UCSD-AML1 (cell line): ENCODE results near the gene CPEB4.

Source experiments
- DNase-seq: peaks from one replicate; lab custom pipeline; 2025; ENCODE audit not compliant: unreplicated experiment; lab: John Stamatoyannopoulos, UW

CPEB4 gene

DNA sequence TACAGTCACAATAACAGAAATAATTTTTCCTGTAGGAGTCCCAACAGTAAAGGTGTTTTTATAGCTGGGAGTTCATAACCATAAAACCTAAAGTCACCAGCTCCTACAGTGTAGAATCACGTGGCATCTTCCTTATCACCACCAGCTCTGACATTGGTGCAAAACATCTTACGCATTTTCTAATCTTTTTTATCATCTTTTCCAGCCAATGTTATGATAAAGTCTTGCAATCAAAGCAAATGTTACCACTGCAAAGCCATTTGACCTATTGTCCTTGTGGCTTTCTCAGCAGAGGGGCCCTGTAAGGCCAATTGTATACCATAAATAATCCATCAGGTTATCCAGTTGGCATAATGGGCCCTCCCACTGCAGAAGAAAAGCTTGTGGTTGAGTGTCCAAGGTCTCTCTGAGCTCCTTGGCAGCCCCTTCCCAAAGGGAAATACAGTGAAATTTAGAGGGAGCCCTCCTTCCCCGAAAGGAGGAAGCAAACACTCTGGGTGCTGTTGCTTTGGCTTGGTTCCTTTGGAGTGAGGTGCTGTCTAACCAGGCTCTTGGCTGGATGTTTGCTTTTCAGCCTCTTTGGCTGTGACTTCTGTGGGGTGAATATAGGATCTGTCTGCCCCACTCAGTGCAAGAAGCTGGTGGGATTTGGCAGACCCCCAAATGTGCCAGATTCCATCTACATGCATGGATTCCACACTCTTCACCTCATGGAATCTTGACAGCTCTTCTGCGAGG is 29.3 kb upstream of the CPEB4 start:
- DNase-seq = no peak

DNA sequence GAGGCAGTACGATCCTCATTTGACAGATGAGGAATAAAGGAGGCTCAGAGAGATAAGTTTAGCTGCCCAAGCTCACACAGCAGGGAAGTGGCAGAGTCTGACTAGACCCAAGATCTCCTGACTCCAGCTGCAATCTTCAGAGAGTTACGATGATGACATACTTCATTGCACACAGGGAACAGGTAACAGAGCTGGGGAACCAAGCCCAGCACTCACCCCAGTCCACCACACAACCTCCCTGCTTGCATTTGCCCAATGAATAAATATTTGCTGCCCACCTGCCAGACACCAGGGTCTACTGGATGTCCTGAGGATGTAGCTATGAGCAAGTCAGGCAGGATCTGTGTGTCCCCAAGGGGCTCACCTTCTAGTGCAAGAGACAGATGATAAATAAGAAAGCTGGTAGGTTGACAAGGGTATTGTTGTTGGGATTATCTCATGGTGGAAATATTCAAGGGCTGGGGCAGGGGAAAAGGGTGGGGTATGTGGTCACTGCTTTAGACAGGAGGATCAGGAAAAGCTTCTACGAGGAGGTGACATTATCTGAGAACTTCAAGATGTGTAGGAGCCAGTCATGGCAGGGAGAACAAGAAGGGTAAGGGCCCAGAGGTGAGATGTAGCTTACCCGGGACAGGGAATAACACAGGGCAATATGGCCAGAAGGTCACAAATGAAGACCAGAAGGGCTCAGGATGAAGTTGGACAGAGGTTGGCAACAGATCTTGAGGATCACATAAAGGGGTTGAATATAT is 28.6 kb upstream of the CPEB4 start:
- DNase-seq = no peak

DNA sequence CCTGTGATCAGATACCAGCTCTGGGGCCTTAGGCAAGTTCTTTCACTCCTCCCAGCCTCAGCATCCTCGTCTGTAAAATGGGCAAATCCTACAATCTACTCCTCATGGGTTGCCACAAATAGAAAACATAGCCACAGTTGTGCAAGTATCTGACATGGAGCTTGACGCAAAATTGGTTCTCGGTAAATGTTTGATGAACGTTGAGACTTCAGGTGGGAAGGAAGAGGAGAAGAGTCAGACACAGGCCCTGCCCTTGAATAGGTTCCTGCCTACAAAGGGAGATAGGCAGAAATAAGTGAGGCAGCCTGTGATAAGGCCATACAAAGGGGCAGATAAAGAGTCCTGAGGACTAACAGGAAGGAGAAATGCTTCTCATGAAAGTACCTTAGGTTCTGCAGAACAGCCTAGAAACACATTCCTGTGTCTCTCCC is 26.1 kb upstream of the CPEB4 start:
- DNase-seq = no peak

DNA sequence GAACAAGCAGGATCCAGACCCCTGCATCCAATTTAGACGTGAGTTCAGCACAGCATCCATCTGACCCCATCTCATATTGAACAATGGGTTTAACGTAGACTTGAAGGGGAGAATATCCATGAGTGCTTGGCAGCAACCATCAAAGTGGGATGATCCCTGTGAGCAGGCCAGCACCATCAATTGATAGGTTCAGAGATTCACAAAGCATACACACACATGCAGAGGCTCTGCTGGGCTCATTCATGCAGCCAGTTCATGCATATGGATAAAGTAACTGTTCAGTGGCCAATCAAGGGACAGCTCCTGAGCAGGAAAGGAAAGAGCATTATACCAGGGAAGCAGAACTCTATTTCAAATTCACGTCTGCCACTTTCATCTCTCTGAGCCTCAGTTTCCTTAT is 24.8 kb upstream of the CPEB4 start:
- no peak for DNase-seq

DNA sequence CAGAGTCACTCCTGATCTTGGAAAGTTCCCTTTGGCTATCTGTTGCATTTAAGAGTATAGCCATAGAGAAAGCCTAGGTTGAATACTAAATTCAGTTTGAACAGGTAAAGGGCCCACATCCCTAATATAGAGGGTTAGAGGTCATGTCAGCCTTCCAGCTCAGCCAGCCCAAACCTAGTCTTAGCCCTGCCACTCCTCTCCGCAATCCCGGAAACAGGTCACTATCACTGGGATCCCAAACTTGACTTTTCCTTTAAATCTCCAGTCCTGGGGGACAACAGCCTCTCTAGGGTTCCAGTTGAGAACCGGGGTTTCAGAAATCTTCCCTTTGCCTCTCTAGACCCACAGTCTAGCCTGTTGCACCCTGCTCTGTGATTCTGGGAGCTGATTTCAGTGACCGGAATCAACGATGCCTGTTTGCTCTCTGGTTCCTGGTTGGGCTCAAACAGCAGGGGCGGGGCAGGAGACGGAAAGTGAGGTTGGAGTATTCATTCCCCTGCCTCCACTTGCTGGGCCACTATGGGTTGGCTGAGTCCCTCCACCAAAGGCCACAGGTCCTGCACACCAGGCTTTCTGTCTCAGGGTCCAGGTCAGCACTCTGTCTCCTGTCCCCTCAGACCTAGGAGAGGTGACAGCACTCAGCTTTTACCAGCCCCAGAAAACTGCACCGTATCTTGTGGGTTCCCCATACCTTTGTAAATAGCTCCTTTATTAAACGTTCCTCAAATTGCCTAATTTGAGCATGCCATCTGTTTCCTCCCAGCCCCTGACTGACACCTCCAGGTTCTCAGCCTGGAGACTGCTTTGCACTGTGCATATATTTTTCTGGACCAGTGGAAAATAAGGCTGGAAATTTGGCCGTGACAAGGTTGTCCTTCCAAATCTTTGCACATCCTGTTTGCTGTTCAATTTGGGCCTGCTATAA is 23.8 kb upstream of the CPEB4 start:
- peak; percentile 61 for DNase-seq

DNA sequence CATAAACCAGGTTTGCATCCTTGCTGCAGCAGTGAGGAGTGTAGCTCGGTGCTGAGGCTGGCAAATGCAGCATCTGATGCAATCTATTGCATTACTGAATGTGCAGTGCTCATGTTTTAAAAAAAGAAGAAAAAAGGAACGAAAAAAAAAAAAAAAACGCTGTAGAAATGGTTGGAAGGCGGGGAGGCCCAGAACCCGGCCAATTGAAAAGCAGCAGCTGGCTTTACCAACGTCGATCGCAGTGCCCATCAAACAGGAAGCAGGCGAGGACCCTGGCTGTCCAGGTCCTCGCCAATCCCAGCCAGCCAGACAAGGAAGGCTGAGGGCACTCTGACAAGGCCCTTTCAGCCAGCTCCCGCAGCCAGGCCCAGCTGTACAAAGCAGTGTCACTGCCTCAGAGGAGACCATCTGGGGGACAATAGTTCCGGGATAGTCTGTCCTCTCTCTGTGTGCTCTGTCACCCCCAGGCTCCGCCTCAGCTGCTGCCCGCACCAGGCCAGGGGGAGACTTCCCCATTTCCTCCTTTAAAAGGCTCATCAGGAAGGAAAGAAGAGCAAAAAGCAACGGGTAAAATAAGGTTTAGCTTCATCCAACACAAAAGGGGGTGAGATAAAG is 21.8 kb upstream of the CPEB4 start:
- no peak for DNase-seq

DNA sequence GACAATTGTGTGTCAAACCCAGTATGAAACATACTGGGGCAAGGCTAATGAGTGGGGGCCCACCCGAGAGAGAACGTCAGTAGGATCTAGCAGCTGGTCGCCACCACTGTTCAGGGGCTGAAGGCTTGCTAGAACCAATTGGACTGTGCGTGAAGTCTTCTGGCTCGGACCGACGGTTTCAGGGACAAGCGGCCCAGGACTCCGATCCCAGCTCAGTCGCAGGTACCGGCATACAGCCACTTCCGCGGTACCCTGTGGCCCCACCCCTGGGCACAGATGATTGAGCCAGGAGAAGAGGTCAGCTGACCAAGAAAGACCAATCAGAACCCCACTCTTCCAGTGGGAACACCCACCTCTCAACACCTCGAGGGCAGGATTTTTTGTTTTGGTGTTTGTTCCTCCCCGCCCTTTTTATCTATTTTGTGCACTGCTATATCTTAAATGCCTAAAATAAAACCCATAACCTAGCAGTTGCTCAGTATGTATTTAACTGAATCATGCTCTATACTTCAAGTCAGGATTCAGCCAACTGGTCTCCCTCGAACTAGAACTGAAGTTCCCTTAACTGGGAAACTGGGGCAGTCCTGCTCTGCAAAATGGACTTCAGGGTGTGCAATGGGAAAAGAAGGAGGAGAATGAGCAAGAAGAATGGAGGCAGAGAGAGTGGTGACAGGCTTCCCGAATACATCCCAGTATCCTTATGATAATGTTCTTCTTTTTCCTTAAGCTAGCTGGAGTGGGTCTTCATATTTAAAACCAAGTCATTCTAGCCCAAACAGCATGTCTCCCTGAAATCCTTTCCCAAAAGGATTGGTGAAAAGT is 21.1 kb upstream of the CPEB4 start:
- DNase-seq = no peak

DNA sequence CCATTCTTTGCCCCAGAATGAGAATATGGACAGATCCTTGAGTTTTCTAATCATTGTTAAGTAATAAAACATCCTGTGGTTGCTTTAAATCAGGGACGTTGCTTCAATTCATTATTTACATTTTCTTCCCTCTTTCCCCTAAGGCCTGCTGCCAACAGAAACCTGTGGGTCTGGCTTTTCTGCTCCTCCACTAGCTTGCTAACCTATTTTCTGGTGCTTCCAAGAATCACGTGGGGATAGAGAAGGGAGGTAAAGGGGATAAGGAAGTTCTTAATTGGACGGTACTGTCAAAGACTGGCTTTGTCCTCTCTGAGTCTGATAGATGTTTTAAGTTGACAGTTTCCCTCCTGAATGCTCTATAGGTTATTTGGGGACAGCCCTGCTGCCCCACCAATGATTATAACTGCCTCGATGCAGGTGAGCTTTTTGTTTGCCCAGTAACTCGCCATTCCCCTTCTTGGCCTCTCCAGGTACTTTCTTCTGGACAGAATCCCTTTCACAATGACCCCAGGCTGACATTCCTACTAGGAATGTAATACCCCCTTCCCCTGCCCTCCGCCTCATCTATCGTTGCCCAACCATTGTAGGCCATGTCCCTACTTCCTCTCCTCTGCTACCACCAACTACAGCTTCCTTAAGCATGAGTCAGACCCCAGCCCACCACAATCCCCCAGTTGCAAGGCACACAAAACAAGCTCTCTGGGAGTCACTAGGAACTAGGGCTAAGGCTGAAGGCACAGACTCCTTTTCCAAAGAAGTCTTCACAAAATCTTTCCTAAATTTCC is 19.9 kb upstream of the CPEB4 start:
- no peak for DNase-seq

DNA sequence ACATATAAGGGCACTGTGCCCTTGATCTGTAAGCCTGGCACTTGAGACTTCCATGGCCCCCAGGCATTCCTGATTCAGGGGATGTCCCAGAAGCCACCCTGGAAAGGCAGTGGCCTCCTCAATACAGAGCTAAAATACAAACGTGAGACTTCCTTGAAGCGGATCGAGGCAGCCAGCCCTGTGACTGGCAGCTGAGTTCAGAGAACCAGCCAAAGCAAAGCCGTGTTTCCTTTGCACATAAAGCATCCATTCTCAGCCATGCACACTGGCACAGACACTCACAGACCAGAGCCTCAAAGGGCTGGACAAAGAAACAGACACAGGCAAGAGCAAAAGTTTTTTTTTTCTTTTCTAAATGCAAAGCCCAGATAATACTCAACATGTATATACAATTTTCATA is 18.8 kb upstream of the CPEB4 start:
- no peak for DNase-seq

DNA sequence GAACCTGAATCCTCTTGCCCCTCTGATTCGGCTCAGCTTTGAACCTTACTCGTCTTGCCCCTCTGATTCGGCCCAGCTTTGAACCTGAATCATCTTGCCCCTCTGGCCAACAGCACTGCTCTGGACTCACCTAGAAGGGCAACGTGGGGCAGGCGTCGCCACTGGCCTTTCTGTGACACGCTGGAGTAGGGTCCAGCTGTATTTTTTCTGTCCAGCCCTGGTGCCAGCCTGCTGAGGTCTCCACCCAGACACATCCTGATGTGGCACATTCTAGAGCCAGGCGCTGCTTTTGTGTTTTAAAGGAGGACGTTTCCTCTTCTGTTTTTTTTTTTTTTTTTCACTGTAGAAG is 15.2 kb upstream of the CPEB4 start:
- no peak for DNase-seq

DNA sequence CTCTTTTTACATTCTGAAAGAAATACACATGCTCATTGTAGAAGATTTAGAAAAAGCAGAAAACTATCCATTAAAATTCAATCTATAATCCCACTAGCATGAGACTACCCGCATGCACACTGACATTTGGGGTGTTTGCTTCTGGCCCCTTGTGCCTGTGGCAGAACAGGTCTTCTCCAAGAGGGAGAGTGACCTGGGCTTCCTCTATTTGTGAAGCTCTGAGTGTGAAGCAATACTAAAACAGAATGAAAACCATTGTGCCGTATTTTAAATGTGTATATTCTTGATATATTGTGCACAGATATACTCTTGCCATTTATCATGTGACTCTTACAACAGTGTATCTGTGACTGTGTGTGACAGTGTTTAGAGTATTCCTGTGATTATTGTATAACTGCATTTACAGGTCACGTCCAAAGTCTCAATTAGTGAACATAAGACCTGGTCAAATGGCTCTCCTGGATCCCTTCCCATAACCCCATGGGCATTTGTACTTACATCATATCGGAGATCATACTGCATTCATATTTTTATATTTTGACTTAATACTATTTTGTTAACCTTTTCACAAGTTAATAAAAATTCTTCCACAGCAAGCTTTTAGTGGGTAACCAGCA is 14.7 kb upstream of the CPEB4 start:
- no peak for DNase-seq

DNA sequence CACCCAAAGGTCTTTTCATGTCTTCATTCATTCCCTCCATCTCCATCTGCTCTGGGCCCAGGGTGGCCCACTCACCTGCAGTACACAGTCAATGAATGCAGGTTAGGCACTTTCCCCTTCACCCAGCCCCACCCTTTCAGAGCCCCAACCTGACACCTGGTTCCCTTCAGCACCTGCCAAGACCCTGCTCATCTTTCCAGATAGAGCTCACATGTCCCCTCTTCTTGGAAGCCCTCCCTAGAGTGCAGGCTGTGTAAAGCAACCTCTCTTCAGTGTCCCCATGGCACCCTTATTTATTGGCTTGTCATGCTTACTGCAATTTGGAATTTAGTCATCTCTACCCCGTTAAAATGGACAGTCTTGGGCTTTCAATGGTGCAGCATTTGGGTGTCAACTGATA is 13.0 kb upstream of the CPEB4 start:
- no peak for DNase-seq

DNA sequence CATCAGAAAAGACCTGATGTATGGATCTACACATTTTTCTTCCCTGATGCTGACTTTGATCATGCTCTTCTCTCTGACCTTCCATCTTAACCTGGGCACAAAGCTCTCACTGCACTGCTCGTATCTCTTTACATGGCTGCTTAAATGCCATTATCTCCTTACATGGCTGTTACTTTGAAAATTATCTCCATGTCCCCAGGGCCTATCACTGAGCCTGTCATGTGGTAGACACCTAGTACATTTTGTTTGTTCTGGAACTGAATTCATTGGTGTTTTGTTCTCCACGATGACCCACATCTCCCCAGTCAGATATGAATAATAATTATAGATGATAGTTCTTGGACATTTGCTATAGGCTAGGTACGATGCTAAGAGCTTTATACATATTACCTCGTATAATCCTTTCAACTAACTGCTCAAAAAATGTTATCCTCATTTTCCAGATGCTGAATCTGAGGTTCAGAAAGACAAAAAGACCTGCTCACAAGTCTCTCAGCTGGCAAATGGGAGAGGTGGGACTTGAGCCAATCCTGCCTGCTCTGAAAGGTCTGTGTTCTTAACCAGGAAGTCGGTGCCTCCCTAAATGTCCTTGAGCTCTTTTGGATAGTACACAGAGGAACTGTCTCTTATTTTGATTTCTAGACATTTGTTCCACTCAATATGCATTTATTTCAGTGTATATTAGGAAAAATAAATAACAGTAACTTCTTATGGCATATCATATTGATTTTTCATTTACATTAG is 9.8 kb upstream of the CPEB4 start:
- DNase-seq = no peak

DNA sequence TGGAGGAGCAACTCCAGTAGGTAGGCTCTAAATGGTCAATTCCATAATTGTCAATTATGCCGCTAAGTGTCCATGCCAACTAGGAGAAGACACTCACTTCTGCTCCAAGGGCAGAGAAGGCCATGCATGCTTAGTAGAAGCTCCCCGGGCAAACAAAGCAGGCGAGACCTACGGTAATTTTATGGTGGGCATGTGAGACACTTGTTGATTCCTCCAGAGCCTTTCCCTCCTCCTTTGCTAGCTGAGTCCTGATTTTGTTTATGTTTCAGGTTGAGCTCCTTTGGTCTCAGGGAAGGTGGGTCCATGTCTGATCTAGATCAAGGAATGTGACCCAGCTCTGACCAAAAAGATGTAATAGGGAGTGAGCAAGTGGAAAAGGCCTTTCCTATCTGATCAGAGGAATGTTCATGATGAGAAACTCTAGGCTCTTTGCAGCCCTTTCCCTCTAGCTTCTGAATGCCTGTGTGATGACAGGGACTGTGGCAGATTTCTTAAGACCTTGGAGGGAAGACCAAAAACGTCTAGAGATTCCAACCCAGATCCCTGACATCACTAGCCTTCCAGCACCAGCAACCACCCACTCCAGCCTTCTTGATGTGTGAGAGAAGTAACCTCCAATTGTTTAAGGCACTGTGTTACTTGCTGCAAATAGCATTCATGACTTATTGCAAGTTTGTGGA is 7.7 kb upstream of the CPEB4 start:
- no peak for DNase-seq

DNA sequence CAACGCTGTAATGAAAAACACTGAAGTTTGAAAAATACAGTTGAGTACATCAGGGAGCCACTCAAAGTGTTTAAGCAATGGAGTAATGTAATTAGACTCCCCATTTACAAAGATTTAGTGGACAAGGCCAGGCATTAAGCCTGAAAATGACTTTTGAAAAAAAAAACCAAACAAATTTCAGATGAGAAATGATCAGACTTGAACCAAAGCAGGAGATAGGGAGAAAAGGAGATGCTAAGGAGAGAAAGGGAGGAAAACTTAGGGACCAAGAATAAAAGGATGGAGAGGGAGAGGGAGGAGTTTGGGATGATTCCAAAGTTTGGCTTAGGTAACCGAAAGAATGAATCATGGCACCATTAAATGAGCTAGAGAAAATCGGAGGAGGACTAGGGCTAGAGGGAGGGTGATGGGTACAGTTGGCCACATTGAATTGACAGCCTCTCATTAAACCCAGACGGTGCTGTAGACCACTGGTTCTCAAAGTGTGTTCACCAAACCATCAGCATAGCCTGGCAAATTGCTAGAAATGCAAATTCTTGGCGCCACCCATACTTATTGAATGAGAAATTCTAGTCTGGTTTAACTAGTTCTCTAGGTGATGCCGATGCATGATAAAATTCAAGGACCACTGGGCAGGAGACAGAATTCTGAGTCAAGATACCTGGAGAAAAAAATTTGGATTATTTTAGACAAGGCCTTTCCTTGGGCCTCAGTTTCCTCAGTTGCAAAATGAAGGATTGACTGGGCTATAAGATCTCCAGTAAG is 6.2 kb upstream of the CPEB4 start:
- no peak for DNase-seq

DNA sequence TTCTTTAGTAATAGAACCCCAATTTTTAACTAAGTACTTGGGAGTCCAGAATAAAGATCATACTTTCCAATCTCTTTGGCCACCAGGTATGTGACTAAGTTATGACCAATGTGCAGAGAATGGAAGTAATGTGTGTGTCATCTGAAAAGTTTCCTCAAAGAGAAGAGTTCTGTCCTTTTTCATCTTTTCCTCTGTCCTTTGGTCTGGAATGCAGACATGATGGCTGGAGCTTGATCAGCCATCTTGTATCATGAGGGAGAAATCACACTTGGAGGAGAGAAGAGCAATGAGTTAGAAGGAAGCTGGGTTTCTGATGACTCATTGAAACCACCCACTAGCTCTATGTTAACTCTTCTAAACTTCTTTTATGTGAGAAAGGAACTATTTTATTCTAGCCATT is 5.5 kb upstream of the CPEB4 start:
- no peak for DNase-seq

DNA sequence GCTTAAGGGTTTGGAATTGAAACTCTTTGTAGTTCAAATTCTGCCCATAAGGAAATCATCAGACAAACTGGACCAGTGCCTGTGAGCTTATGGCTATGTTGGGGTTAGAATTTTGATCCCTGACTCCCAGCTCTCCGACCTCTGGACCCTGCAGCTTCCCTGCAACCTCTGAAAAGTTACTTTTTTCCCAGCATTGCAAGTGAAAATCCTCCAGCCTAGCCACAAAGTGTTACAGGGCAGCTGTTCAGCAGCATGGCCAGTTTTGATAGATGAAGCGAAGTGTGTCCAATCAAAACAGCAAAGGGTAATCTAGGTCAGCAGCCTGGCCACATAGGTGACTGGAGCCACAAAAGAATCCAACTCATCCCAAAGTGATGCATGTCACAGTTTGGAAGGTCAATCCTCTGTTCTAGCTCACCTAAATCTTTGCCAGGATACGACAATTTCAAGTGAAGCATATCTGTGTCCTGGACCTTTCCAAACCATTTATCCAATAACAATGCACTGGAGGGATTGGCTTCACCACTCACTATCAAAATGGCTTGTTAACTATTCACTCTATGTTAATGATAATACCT is 4.7 kb upstream of the CPEB4 start:
- DNase-seq = no peak
